ENCODE measurements around the gene SLC48A1.

Gene SLC48A1

DNA sequence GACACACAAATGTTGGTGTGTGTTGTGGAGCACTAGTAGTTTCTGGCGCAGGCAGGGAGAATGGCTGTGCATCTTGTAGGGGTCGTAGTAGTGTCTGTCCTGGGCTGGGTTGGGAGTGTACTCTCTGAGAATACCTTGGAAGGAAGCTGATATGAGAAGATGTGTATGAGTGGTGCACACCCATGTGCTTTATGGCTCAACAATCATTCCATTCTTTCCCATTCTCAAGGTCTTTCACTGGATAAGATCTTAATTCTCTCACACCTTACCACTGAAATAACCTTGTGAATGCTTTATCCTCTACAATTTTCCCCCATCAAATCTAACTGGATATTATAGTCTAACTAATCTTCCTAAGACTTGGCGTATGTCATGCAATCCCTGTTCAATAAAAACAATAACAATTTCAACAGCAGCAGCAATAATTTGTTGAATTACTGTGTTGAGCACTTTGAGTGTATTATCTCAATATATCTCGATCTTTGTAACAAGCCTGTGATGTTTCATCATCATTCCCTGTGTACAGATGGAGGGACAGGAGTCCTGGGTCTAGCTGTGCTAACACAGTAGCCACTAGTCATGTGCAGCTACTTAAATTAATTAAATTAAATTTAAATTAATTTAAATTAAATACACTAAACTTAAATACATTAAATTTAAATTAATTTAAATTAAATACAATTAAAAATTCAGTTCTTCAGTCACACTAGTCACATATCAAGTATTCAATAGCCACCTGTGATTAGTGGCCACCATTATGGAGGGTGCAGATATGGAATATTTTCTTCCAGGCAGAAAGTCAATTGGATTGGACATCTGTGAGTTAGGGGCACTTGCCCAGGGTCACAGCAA, 3.6 kb upstream of the SLC48A1 start:
- TF ChIP-seq, protein P1, sequence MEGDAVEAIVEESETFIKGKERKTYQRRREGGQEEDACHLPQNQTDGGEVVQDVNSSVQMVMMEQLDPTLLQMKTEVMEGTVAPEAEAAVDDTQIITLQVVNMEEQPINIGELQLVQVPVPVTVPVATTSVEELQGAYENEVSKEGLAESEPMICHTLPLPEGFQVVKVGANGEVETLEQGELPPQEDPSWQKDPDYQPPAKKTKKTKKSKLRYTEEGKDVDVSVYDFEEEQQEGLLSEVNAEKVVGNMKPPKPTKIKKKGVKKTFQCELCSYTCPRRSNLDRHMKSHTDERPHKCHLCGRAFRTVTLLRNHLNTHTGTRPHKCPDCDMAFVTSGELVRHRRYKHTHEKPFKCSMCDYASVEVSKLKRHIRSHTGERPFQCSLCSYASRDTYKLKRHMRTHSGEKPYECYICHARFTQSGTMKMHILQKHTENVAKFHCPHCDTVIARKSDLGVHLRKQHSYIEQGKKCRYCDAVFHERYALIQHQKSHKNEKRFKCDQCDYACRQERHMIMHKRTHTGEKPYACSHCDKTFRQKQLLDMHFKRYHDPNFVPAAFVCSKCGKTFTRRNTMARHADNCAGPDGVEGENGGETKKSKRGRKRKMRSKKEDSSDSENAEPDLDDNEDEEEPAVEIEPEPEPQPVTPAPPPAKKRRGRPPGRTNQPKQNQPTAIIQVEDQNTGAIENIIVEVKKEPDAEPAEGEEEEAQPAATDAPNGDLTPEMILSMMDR (IDR thresholded peaks at IDR 0.05; ENCODE audit: low read depth, low read length) = no peak
- DNase-seq (ENCODE audit: extremely low read depth, low read depth) = no peak

DNA sequence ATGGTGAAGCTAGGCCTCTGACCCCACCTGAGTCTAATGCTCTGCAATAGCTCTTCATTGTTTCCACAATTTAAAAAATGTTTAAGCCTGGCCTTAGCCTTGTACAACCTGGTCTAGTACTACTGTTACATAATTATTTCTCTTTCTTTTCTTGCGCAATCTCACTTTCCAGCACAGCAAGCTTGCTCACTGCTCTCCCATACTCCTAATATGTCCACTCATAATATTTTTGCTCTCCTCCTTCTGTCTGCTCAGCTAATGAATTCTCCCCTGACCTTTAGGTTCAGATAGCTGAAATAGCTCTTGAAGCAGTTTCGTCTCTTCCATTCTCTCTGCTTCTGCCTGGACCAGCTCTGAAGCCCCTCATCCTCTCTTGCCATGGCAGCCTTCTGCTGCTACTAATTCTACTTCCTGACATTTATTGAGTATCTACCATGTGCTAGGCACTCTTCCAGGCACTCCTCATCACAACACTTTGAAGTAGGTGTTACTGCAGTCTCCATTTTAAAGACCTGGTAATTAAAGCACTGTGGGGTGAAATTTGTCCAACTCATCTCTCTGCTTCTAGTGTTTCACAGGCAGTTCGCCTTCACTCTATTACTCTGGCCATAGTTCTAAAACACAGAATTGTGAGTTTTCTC, 2.8 kb upstream of the SLC48A1 start:
- no peak for DNase-seq (ENCODE audit: extremely low read depth, low read depth)
- TF ChIP-seq, protein P1 (IDR thresholded peaks at IDR 0.05; ENCODE audit: low read depth, low read length) = no peak

DNA sequence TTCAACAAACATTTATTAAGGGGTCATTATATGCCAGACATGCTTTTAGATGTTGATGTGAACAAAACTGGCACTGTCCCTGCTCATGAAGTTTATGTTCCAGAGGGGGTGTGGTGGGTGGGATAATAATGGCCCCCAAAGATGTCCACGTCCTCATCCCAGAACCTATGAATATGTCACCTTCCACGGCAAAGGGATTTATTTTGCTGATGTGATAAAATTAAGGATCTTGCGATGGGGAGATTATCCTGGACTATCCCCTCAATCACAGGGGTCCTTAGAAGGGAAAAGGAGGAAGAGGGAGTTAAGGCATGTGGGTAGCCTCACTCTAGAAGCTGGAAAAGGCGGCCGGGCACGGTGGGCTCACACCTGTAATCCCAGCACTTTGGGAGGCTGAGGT, 1.7 kb upstream of the SLC48A1 start:
- no peak for DNase-seq (ENCODE audit: extremely low read depth, low read depth)
- TF ChIP-seq, protein P1 (IDR thresholded peaks at IDR 0.05; ENCODE audit: low read depth, low read length) = no peak

- TF ChIP-seq, protein P1 (IDR thresholded peaks at IDR 0.05; ENCODE audit: low read depth, low read length) = no peak
- DNase-seq (ENCODE audit: extremely low read depth, low read depth) = no peak
Observed at GRCh38 chr12:47772094-47772660, 861 bp upstream of the SLC48A1 start.

DNA sequence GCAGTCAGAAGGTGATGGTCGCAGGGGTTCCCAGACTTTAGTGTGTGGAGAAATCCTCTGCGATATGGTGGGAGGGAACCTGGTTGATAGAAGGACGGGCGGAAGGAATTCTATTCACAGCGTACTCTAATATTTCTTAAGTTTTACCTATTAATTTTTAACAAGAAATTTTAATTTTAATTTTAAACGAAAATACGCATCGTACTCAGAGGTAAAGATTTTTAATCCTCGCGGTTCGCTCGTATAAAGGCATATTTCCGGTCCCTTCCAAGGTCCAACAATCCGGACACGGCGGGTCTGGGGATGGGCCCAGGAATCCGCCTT, 338 bp upstream of the SLC48A1 start:
- TF ChIP-seq, protein P1 (IDR thresholded peaks at IDR 0.05; ENCODE audit: low read depth, low read length) = no peak
- no peak for DNase-seq (ENCODE audit: extremely low read depth, low read depth)

DNA sequence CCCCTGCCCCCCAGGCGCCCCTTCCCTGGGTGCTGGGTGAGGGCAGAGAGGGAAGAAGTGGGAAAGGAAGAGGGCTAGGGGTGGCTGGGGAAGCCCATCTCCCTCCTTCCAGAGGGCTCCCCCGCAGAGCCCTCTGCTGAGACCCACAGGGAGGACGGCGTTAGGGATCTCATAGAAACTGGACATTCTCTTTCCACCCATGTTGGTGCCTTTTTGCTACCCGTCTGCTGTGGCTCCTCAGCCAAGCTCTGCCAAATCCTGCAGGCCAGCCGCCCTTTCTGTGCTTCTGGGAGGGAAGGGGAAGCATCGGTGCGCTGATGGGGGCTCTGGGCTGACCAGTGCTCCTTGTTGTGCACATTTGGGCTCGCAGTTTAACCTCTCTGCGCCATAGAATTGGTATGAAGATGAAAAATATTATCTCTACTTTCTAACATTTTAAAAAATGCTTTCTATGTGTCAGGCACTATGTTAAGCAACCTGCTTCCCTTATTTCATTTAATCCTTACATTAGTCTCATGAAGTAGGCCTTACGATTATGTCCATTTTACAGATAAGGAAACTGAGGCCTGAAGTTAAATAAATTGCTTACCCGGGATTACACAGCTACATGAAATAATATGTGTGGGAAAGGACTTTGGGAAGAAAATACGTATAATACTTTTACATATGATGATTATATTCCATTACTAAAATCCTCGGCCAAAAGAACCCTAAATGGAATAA, 981 bp downstream of the SLC48A1 start:
- TF ChIP-seq, protein P1 (IDR thresholded peaks at IDR 0.05; ENCODE audit: low read depth, low read length) = no peak; the same call in 1 of the 2 replicates
- no peak for DNase-seq (ENCODE audit: extremely low read depth, low read depth)

All from AG09319 (cell line).